ENCODE results near the gene LETMD1. TPM values are rescaled to one million over a fixed set of nuclear protein-coding genes. Genes with fewer than 3 reads are reported as not detected.

Gene LETMD1
- total and polyA plus RNA-seq, 3 experiments from 2014 or later, result 24.4 to 64.3 (median 61.8) TPM

- POLR2A ChIA-PET, result interaction anchor here (0.6 kb wide), 1 partner anchor 138 kb away, joined by 3 read pairs; the partner anchor contains the start of gene POU6F1
Observed at GRCh38 chr12:51080136-51080535, 32.0 kb downstream of the LETMD1 start.

GRCh38 chr12:51081421-51081820 is 33.3 kb downstream of the LETMD1 start:
- ChIA-PET CTCF (no interaction called here), POLR2A (interaction anchor here (0.5 kb wide), 1 partner anchor 30 kb away, joined by 3 read pairs; no protein-coding TSS in a partner anchor)
- H3K4me1 Mint-ChIP-seq, result peaks cover 32 to 63% (median 47%) of the 10 kb centered on the region in 3 donors
- H3K36me3 Mint-ChIP-seq, result peaks cover 4 to 13% (median 6%) of the 10 kb centered on the region in 3 donors
- DNase-seq, result no peak
- Histone ChIP-seq H3K9me3 (ENCODE audit: low read length) (no peaks in the 10 kb centered on the region), H3K4me3 (ENCODE audit: low read length) (no peak overlapping the region), H3K36me3 (ENCODE audit: insufficient read depth, low read length) (no peaks in the 10 kb centered on the region), H3K4me1 (ENCODE audit: insufficient read depth, low read length) (peaks cover 9% of the 10 kb centered on the region), H3K27ac (ENCODE audit: low read depth, low read length) (no peak overlapping the region), H3K27me3 (ENCODE audit: insufficient read depth, low read length, poor library complexity, severe bottlenecking) (no peaks in the 10 kb centered on the region)
- H3K9me3 Mint-ChIP-seq, result peaks cover 0 to 1% (median 0%) of the 10 kb centered on the region in 5 donors
- peak overlapping the region in 4 of 8 donors; percentile 57 to 85 (median 70) for H3K27ac Mint-ChIP-seq
- peaks cover 0 to 7% of the 10 kb centered on the region in 2 donors for H3K27me3 Mint-ChIP-seq
- H3K4me3 Mint-ChIP-seq, result peak overlapping the region; percentile 33 to 99 (median 95)

More at GRCh38 chr12:51080136-51080535, 32.0 kb downstream of the LETMD1 start:
- Histone ChIP-seq H3K4me3 (ENCODE audit: low read length) (no peak overlapping the region), H3K4me1 (ENCODE audit: insufficient read depth, low read length) (peaks cover 15% of the 10 kb centered on the region), H3K27me3 (ENCODE audit: insufficient read depth, low read length, poor library complexity, severe bottlenecking) (no peaks in the 10 kb centered on the region), H3K9me3 (ENCODE audit: low read length) (no peaks in the 10 kb centered on the region), H3K27ac (ENCODE audit: low read depth, low read length) (no peak overlapping the region), H3K36me3 (ENCODE audit: insufficient read depth, low read length) (no peaks in the 10 kb centered on the region)
- DNase-seq, result no peak
- peaks cover 33 to 70% (median 53%) of the 10 kb centered on the region in 3 donors for H3K4me1 Mint-ChIP-seq
- H3K27me3 Mint-ChIP-seq, result peaks cover 0 to 7% of the 10 kb centered on the region in 2 donors
- H3K36me3 Mint-ChIP-seq, result peaks cover 4 to 17% (median 6%) of the 10 kb centered on the region in 3 donors
- H3K4me3 Mint-ChIP-seq, result peak overlapping the region in 2 of 7 donors; percentile 8 to 53
- peaks cover 0 to 1% (median 0%) of the 10 kb centered on the region in 5 donors for H3K9me3 Mint-ChIP-seq
- CTCF ChIA-PET, result no interaction called here
- peak overlapping the region in 1 of 8 donors; percentile 80 for H3K27ac Mint-ChIP-seq

GRCh38 chr12:51082561-51083125 is 34.5 kb downstream of the LETMD1 start:
- H3K4me3 Mint-ChIP-seq, result peak overlapping the region; percentile 88 to 99 (median 97)
- Histone ChIP-seq H3K9me3 (ENCODE audit: low read length) (no peaks in the 10 kb centered on the region), H3K4me1 (ENCODE audit: insufficient read depth, low read length) (peaks cover 9% of the 10 kb centered on the region), H3K27ac (ENCODE audit: low read depth, low read length) (peak overlapping the region; percentile 72), H3K27me3 (ENCODE audit: insufficient read depth, low read length, poor library complexity, severe bottlenecking) (no peaks in the 10 kb centered on the region), H3K36me3 (ENCODE audit: insufficient read depth, low read length) (no peaks in the 10 kb centered on the region), H3K4me3 (ENCODE audit: low read length) (peak overlapping the region; percentile 79)
- peak in 3 of 5 donors; percentile 2 to 35 (median 10) for DNase-seq
- peaks cover 0 to 5% of the 10 kb centered on the region in 2 donors for H3K27me3 Mint-ChIP-seq
- peak overlapping the region; percentile 72 to 99 (median 94) for H3K27ac Mint-ChIP-seq
- peaks cover 4 to 13% (median 6%) of the 10 kb centered on the region in 3 donors for H3K36me3 Mint-ChIP-seq
- ChIA-PET CTCF (interaction anchor here (1.7 kb wide), 1 partner anchor 258 kb away, joined by 6 read pairs; no protein-coding TSS in a partner anchor), POLR2A (interaction anchor here (0.6 to 1.8 kb wide), 5 partner anchors 20 to 970 kb away, joined by 3 to 12 read pairs (median 8); partner anchors contain the start of genes DAZAP2 and POU6F1)
- H3K4me1 Mint-ChIP-seq, result peaks cover 27 to 53% (median 41%) of the 10 kb centered on the region in 3 donors
- no peaks in the 10 kb centered on the region for H3K9me3 Mint-ChIP-seq

GRCh38 chr12:51083126-51083833 is 35.2 kb downstream of the LETMD1 start, which contains the start of gene CSRNP2:
Gene CSRNP2, minus strand, starts transcription at chr12:51083596. Its CDS starts 7,035 bp downstream, at chr12:51076561.
- Mint-ChIP-seq H3K27me3 (peaks cover 0 to 5% of the 10 kb centered on the region in 2 donors), H3K9me3 (no peaks in the 10 kb centered on the region), H3K4me1 (peaks cover 27 to 50% (median 39%) of the 10 kb centered on the region in 3 donors), H3K27ac (peak within 1 kb of the TSS; percentile 72 to 99 (median 94)), H3K4me3 (peak within 1 kb of the TSS; percentile 88 to 99 (median 97)), H3K36me3 (peaks cover 4 to 13% (median 6%) of the 10 kb centered on the region in 3 donors)
- Histone ChIP-seq H3K27ac (ENCODE audit: low read depth, low read length) (peak within 1 kb of the TSS; percentile 72), H3K27me3 (ENCODE audit: insufficient read depth, low read length, poor library complexity, severe bottlenecking) (no peaks in the 10 kb centered on the region), H3K9me3 (ENCODE audit: low read length) (no peaks in the 10 kb centered on the region), H3K4me3 (ENCODE audit: low read length) (peak within 1 kb of the TSS; percentile 79), H3K36me3 (ENCODE audit: insufficient read depth, low read length) (no peaks in the 10 kb centered on the region), H3K4me1 (ENCODE audit: insufficient read depth, low read length) (peaks cover 9% of the 10 kb centered on the region)
- ChIA-PET CTCF (interaction anchor here (1.7 kb wide), 1 partner anchor 257 kb away, joined by 6 read pairs; no protein-coding TSS in a partner anchor), POLR2A (interaction anchor here (0.6 to 1.8 kb wide), 9 partner anchors 9 to 970 kb away, joined by 3 to 12 read pairs (median 4); partner anchors contain the start of genes DAZAP2, LETMD1 and POU6F1)
- peak; percentile 91 to 97 (median 94) for DNase-seq

DNA sequence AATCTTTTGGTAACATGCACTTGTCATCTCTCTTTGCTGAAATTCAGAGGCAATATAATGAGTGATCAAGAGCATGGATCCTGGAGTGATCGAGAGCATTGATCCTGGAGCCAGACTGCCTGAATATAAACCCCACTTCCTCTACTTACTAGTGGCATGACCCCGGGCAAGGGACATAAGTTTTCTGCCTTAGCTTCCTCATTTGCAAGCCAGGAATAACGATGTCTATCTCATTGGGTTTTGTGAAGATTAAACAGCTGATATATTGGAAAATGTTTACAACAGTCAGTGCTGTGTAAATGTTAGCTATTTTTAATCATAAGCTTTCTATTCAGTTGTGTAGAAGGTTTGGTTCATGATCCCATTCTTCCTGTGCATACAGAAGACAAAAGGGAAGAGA is 37.6 kb downstream of the LETMD1 start:
- peaks cover 0 to 5% of the 10 kb centered on the region in 2 donors for H3K27me3 Mint-ChIP-seq
- peaks cover 9% of the 10 kb centered on the region for H3K4me1 ChIP-seq (ENCODE audit: insufficient read depth, low read length)
- no peaks in the 10 kb centered on the region for H3K27me3 ChIP-seq (ENCODE audit: insufficient read depth, low read length, poor library complexity, severe bottlenecking)
- H3K36me3 ChIP-seq (ENCODE audit: insufficient read depth, low read length), result no peaks in the 10 kb centered on the region
- DNase-seq, result no peak
- H3K9me3 Mint-ChIP-seq, result no peaks in the 10 kb centered on the region
- CTCF ChIA-PET, result interaction anchor here (0.6 kb wide), 1 partner anchor 159 kb away, joined by 3 read pairs; no protein-coding TSS in a partner anchor
- no peak overlapping the region for H3K4me3 ChIP-seq (ENCODE audit: low read length)
- POLR2A ChIA-PET, result no interaction called here
- H3K27ac Mint-ChIP-seq, result no peak overlapping the region
- H3K9me3 ChIP-seq (ENCODE audit: low read length), result no peaks in the 10 kb centered on the region
- H3K4me3 Mint-ChIP-seq, result peak overlapping the region in 1 of 7 donors; percentile 12
- peaks cover 0 to 8% (median 0%) of the 10 kb centered on the region in 3 donors for H3K36me3 Mint-ChIP-seq
- peaks cover 21 to 35% (median 29%) of the 10 kb centered on the region in 3 donors for H3K4me1 Mint-ChIP-seq
- no peak overlapping the region for H3K27ac ChIP-seq (ENCODE audit: low read depth, low read length)

GRCh38 chr12:51086933-51087332 is 38.8 kb downstream of the LETMD1 start:
- H3K4me3 ChIP-seq (ENCODE audit: low read length), result no peak overlapping the region
- ChIA-PET CTCF (no interaction called here), POLR2A (interaction anchor here (0.6 to 0.9 kb wide), 2 partner anchors 151 to 153 kb away, joined by 3 to 8 read pairs; partner anchors contain the start of gene DAZAP2)
- Mint-ChIP-seq H3K27me3 (peaks cover 0 to 5% of the 10 kb centered on the region in 2 donors), H3K4me3 (no peak overlapping the region), H3K36me3 (peaks cover 0 to 8% (median 0%) of the 10 kb centered on the region in 3 donors), H3K4me1 (peaks cover 16 to 26% (median 20%) of the 10 kb centered on the region in 3 donors), H3K9me3 (no peaks in the 10 kb centered on the region), H3K27ac (peak overlapping the region in 3 of 8 donors; percentile 27 to 35 (median 29))
- no peaks in the 10 kb centered on the region for H3K36me3 ChIP-seq (ENCODE audit: insufficient read depth, low read length)
- no peak overlapping the region for H3K27ac ChIP-seq (ENCODE audit: low read depth, low read length)
- H3K27me3 ChIP-seq (ENCODE audit: insufficient read depth, low read length, poor library complexity, severe bottlenecking), result no peaks in the 10 kb centered on the region
- peaks cover 5% of the 10 kb centered on the region for H3K4me1 ChIP-seq (ENCODE audit: insufficient read depth, low read length)
- DNase-seq, result no peak
- no peaks in the 10 kb centered on the region for H3K9me3 ChIP-seq (ENCODE audit: low read length)

GRCh38 chr12:51087818-51088217 is 39.7 kb downstream of the LETMD1 start:
- H3K4me3 Mint-ChIP-seq, result peak overlapping the region in 1 of 7 donors; percentile 14
- Histone ChIP-seq H3K36me3 (ENCODE audit: insufficient read depth, low read length) (no peaks in the 10 kb centered on the region), H3K4me1 (ENCODE audit: insufficient read depth, low read length) (no peaks in the 10 kb centered on the region), H3K9me3 (ENCODE audit: low read length) (no peaks in the 10 kb centered on the region), H3K27ac (ENCODE audit: low read depth, low read length) (no peak overlapping the region), H3K4me3 (ENCODE audit: low read length) (no peak overlapping the region), H3K27me3 (ENCODE audit: insufficient read depth, low read length, poor library complexity, severe bottlenecking) (no peaks in the 10 kb centered on the region)
- POLR2A ChIA-PET, result no interaction called here
- CTCF ChIA-PET, result no interaction called here
- H3K4me1 Mint-ChIP-seq, result peaks cover 7 to 17% (median 11%) of the 10 kb centered on the region in 3 donors
- H3K9me3 Mint-ChIP-seq, result no peaks in the 10 kb centered on the region
- DNase-seq, result no peak
- peaks cover 0 to 8% (median 0%) of the 10 kb centered on the region in 3 donors for H3K36me3 Mint-ChIP-seq
- peak overlapping the region in 2 of 8 donors; percentile 23 to 61 for H3K27ac Mint-ChIP-seq
- H3K27me3 Mint-ChIP-seq, result peaks cover 0 to 2% of the 10 kb centered on the region in 2 donors
